GM12878 (cell line): ENCODE results near the gene TSPEAR.

ENCODE experiments used
- CHD4 ChIP-seq: fragments of 200-600 bp; sonication (generic); IDR thresholded peaks from 2 replicates; pipeline ENCODE4 v1.6.1; 2016; ENCODE audit warnings: mild to moderate bottlenecking
- POLR2A ChIP-seq: IDR thresholded peaks from 2 replicates; pipeline ENCODE4 v1.6.1; 2011; ENCODE audit warnings: low read depth, mild to moderate bottlenecking, low read length
- RBBP5 ChIP-seq: fragments of 200-600 bp; sonication (generic); conservative IDR thresholded peaks from 2 replicates; pipeline ENCODE4 v1.6.1; 2016
- RCOR1 ChIP-seq: conservative IDR thresholded peaks from 2 replicates; pipeline ENCODE4 v1.6.1; 2012; ENCODE audit warnings: low read depth, low read length, improper control_type of control experiment
- REST ChIP-seq: IDR thresholded peaks from 2 replicates; pipeline ENCODE4 v1.6.1; 2012; ENCODE audit warnings: mild to moderate bottlenecking, low read depth, low read length
- STAT3 ChIP-seq: IDR thresholded peaks from 2 replicates; pipeline ENCODE4 v1.6.1; 2011; ENCODE audit warnings: low read depth, low read length, improper control_type of control experiment
- ZNF592 ChIP-seq: fragments of 450-650 bp; IDR thresholded peaks from 2 replicates; pipeline ENCODE4 v1.6.1; 2017; ENCODE audit warnings: mild to moderate bottlenecking, moderate library complexity

GRCh38 chr21:44529503-44530125 is 181.8 kb downstream of the TSPEAR start:
- TF ChIP-seq POLR2A (no peak), CHD4 (no peak), ZNF592 (no peak), RCOR1 (no peak), STAT3 (no peak), REST (no peak), RBBP5 (no peak)
